ENCODE results near the gene GRAP2.
"Not testable (repeated sequence)": the region's sequence is repeated elsewhere in the genome, so short reads cannot be mapped to it uniquely, and the experiment has no call there.

GRAP2 gene

GRCh38 chr22:39897841-39898240, 3.0 kb upstream of the GRAP2 start:
- H3K9me3 ChIP-seq (ENCODE audit: control insufficient read depth in 1 of 2, low read length in 2 of 2): no peaks in the 10 kb centered on the region
- H3K27ac ChIP-seq (ENCODE audit: low read depth, low read length): no peak overlapping the region
- no peak overlapping the region for H3K4me3 ChIP-seq (ENCODE audit: low read depth in 1 of 2, low read length in 2 of 2)
- no peak overlapping the region for H3K9ac ChIP-seq (ENCODE audit: low read depth in 1 of 2, low read length in 2 of 2)
- peaks cover 0 to 3% of the 10 kb centered on the region in 2 donors for H3K4me1 ChIP-seq (ENCODE audit: control insufficient read depth in 1 of 2, insufficient read depth in 2 of 2, low read length in 2 of 2)
- no peaks in the 10 kb centered on the region for H3K27me3 ChIP-seq (ENCODE audit: control insufficient read depth in 1 of 2, insufficient read depth in 2 of 2, low read length in 2 of 2)
- H3K36me3 ChIP-seq (ENCODE audit: control insufficient read depth in 1 of 2, insufficient read depth in 2 of 2, low read length in 2 of 2): no peaks in the 10 kb centered on the region

- no peaks in the 10 kb centered on the region for H3K36me3 ChIP-seq (ENCODE audit: control insufficient read depth in 1 of 2, insufficient read depth in 2 of 2, low read length in 2 of 2)
- no peak overlapping the region for H3K27ac ChIP-seq (ENCODE audit: low read depth, low read length)
- H3K4me3 ChIP-seq (ENCODE audit: low read depth in 1 of 2, low read length in 2 of 2): no peak overlapping the region
- H3K4me1 ChIP-seq (ENCODE audit: control insufficient read depth in 1 of 2, insufficient read depth in 2 of 2, low read length in 2 of 2): peaks cover 0 to 3% of the 10 kb centered on the region in 2 donors
- H3K9ac ChIP-seq (ENCODE audit: low read depth in 1 of 2, low read length in 2 of 2): no peak overlapping the region
- no peaks in the 10 kb centered on the region for H3K27me3 ChIP-seq (ENCODE audit: control insufficient read depth in 1 of 2, insufficient read depth in 2 of 2, low read length in 2 of 2)
- H3K9me3 ChIP-seq (ENCODE audit: control insufficient read depth in 1 of 2, low read length in 2 of 2): no peaks in the 10 kb centered on the region
These were observed 1.9 kb upstream of the GRAP2 start for GRCh38 chr22:39898997-39899396.

GRCh38 chr22:39901565-39902146, 772 bp downstream of the GRAP2 start:
- Histone ChIP-seq H3K9me3 (ENCODE audit: control insufficient read depth in 1 of 2, low read length in 2 of 2) (no peaks in the 10 kb centered on the region), H3K9ac (ENCODE audit: low read depth in 1 of 2, low read length in 2 of 2) (peak overlapping the region in 1 of 2 donors; percentile 38), H3K27ac (ENCODE audit: low read depth, low read length) (no peak overlapping the region), H3K36me3 (ENCODE audit: control insufficient read depth in 1 of 2, insufficient read depth in 2 of 2, low read length in 2 of 2) (no peaks in the 10 kb centered on the region), H3K4me3 (ENCODE audit: low read depth in 1 of 2, low read length in 2 of 2) (peak overlapping the region; percentile 31 to 60), H3K4me1 (ENCODE audit: control insufficient read depth in 1 of 2, insufficient read depth in 2 of 2, low read length in 2 of 2) (peaks cover 0 to 3% of the 10 kb centered on the region in 2 donors), H3K27me3 (ENCODE audit: control insufficient read depth in 1 of 2, insufficient read depth in 2 of 2, low read length in 2 of 2) (no peaks in the 10 kb centered on the region)

GRCh38 chr22:39904024-39904423, 3.1 kb downstream of the GRAP2 start:
- H3K4me1 ChIP-seq (ENCODE audit: control insufficient read depth in 1 of 2, insufficient read depth in 2 of 2, low read length in 2 of 2); H3K36me3 ChIP-seq (ENCODE audit: control insufficient read depth in 1 of 2, insufficient read depth in 2 of 2, low read length in 2 of 2); H3K9ac ChIP-seq (ENCODE audit: low read depth in 1 of 2, low read length in 2 of 2); H3K27me3 ChIP-seq (ENCODE audit: control insufficient read depth in 1 of 2, insufficient read depth in 2 of 2, low read length in 2 of 2); H3K27ac ChIP-seq (ENCODE audit: low read depth, low read length); H3K9me3 ChIP-seq (ENCODE audit: control insufficient read depth in 1 of 2, low read length in 2 of 2): not testable (repeated sequence)
- H3K4me3 ChIP-seq (ENCODE audit: low read depth in 1 of 2, low read length in 2 of 2): peak overlapping the region in 1 of 2 donors; percentile 29

DNA sequence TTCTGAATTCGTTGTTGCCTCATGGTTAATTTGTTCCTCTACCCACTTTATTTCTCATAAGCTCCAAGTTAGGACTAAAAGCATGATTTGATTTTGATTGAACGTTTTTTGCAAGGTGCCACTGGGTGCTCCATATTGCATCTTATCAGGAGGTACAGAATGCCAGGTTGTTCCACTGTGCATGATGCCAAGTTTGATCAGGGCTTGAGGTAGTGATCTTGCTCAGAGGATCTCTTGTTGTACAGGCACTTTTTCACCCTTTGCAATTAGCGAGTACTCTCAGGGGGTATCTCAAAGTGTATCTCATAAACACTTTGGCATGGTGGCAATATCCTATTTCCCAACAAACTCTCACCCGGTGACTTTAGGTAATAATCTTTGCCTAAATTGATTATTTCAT, 4.0 kb downstream of the GRAP2 start:
- Histone ChIP-seq H3K36me3 (ENCODE audit: control insufficient read depth in 1 of 2, insufficient read depth in 2 of 2, low read length in 2 of 2) (no peaks in the 10 kb centered on the region), H3K9me3 (ENCODE audit: control insufficient read depth in 1 of 2, low read length in 2 of 2) (no peaks in the 10 kb centered on the region), H3K27me3 (ENCODE audit: control insufficient read depth in 1 of 2, insufficient read depth in 2 of 2, low read length in 2 of 2) (no peaks in the 10 kb centered on the region), H3K27ac (ENCODE audit: low read depth, low read length) (no peak overlapping the region), H3K9ac (ENCODE audit: low read depth in 1 of 2, low read length in 2 of 2) (no peak overlapping the region), H3K4me3 (ENCODE audit: low read depth in 1 of 2, low read length in 2 of 2) (peak overlapping the region in 1 of 2 donors; percentile 28), H3K4me1 (ENCODE audit: control insufficient read depth in 1 of 2, insufficient read depth in 2 of 2, low read length in 2 of 2) (peaks cover 0 to 3% of the 10 kb centered on the region in 2 donors)

- H3K9me3 ChIP-seq (ENCODE audit: control insufficient read depth in 1 of 2, low read length in 2 of 2): no peaks in the 10 kb centered on the region
- peak overlapping the region in 1 of 2 donors; percentile 25 for H3K9ac ChIP-seq (ENCODE audit: low read depth in 1 of 2, low read length in 2 of 2)
- no peak overlapping the region for H3K27ac ChIP-seq (ENCODE audit: low read depth, low read length)
- no peaks in the 10 kb centered on the region for H3K36me3 ChIP-seq (ENCODE audit: control insufficient read depth in 1 of 2, insufficient read depth in 2 of 2, low read length in 2 of 2)
- H3K4me3 ChIP-seq (ENCODE audit: low read depth in 1 of 2, low read length in 2 of 2): peak overlapping the region in 1 of 2 donors; percentile 28
- H3K27me3 ChIP-seq (ENCODE audit: control insufficient read depth in 1 of 2, insufficient read depth in 2 of 2, low read length in 2 of 2): no peaks in the 10 kb centered on the region
- peaks cover 0 to 3% of the 10 kb centered on the region in 2 donors for H3K4me1 ChIP-seq (ENCODE audit: control insufficient read depth in 1 of 2, insufficient read depth in 2 of 2, low read length in 2 of 2)
These were observed 4.8 kb downstream of the GRAP2 start for GRCh38 chr22:39905687-39906086.

DNA sequence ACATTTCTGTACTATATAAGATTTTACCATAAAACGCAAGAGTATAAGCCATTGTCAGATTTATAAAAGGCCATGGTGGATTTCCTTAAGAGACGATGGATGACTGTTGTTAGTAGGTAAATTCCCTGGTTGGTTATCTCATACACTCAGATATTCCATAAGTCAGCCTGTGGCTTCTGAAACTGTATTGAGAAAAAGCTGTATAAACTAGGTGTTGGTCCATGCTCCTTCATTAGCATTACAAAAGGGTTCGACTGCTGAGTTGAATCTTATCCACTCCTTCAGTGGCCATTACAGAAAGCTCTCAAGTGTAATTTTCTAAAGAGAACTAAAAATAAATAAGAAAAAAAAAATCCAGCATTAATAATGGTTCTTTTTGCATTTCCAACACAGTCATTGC, 5.3 kb downstream of the GRAP2 start:
- no peak overlapping the region for H3K4me3 ChIP-seq (ENCODE audit: low read depth in 1 of 2, low read length in 2 of 2)
- H3K27ac ChIP-seq (ENCODE audit: low read depth, low read length): no peak overlapping the region
- no peaks in the 10 kb centered on the region for H3K9me3 ChIP-seq (ENCODE audit: control insufficient read depth in 1 of 2, low read length in 2 of 2)
- no peaks in the 10 kb centered on the region for H3K4me1 ChIP-seq (ENCODE audit: control insufficient read depth in 1 of 2, insufficient read depth in 2 of 2, low read length in 2 of 2)
- peak overlapping the region in 1 of 2 donors; percentile 25 for H3K9ac ChIP-seq (ENCODE audit: low read depth in 1 of 2, low read length in 2 of 2)
- no peaks in the 10 kb centered on the region for H3K36me3 ChIP-seq (ENCODE audit: control insufficient read depth in 1 of 2, insufficient read depth in 2 of 2, low read length in 2 of 2)
- no peaks in the 10 kb centered on the region for H3K27me3 ChIP-seq (ENCODE audit: control insufficient read depth in 1 of 2, insufficient read depth in 2 of 2, low read length in 2 of 2)

DNA sequence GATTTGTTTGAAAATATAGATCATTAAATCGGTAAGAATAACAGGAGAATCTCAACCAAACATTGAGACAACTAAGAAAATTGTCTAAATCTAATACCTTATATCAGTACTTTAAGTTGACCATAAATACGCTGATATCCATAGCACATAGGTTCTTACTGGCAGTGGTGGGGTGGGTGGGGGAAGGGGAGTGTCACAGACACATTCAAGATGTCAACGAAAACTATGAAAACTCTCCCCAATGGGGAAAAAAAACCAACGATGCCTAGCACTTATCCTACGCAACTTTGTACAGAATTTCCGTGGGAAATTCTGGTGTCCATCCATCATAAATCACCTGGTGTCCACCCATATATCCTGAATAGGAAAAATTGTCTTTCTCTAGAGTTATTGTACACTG, 6.2 kb downstream of the GRAP2 start:
- Histone ChIP-seq H3K9me3 (ENCODE audit: control insufficient read depth in 1 of 2, low read length in 2 of 2) (no peaks in the 10 kb centered on the region), H3K4me3 (ENCODE audit: low read depth in 1 of 2, low read length in 2 of 2) (no peak overlapping the region), H3K27me3 (ENCODE audit: control insufficient read depth in 1 of 2, insufficient read depth in 2 of 2, low read length in 2 of 2) (no peaks in the 10 kb centered on the region), H3K27ac (ENCODE audit: low read depth, low read length) (no peak overlapping the region), H3K4me1 (ENCODE audit: control insufficient read depth in 1 of 2, insufficient read depth in 2 of 2, low read length in 2 of 2) (no peaks in the 10 kb centered on the region), H3K9ac (ENCODE audit: low read depth in 1 of 2, low read length in 2 of 2) (no peak overlapping the region), H3K36me3 (ENCODE audit: control insufficient read depth in 1 of 2, insufficient read depth in 2 of 2, low read length in 2 of 2) (no peaks in the 10 kb centered on the region)

DNA sequence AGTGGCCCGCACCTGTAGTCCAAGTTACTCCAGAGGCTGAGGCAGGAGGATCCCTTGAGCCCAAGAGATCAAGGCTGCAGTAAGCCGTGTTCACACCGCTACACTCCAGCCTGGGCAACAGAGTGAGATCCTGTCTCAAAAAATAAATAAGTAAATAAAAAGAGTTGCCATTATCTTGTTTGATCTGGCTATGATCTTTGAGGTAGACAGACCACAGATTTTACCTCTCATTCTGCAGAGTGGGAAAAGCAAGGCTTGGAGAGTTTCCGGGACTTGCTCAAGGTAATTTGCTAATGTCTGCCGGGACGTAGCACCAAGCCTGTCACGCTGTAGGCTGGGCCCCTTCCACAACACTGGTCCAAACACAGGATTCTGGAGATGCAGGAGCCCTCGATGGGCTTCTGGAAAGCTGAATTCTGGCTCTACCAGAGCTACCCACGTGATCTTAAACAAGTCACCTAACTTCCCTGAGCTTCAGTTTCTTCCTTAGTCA, 6.8 kb downstream of the GRAP2 start:
- Histone ChIP-seq H3K4me3 (ENCODE audit: low read depth in 1 of 2, low read length in 2 of 2) (no peak overlapping the region), H3K36me3 (ENCODE audit: control insufficient read depth in 1 of 2, insufficient read depth in 2 of 2, low read length in 2 of 2) (no peaks in the 10 kb centered on the region), H3K9me3 (ENCODE audit: control insufficient read depth in 1 of 2, low read length in 2 of 2) (no peaks in the 10 kb centered on the region), H3K4me1 (ENCODE audit: control insufficient read depth in 1 of 2, insufficient read depth in 2 of 2, low read length in 2 of 2) (no peaks in the 10 kb centered on the region), H3K27me3 (ENCODE audit: control insufficient read depth in 1 of 2, insufficient read depth in 2 of 2, low read length in 2 of 2) (no peaks in the 10 kb centered on the region), H3K9ac (ENCODE audit: low read depth in 1 of 2, low read length in 2 of 2) (no peak overlapping the region), H3K27ac (ENCODE audit: low read depth, low read length) (no peak overlapping the region)

GRCh38 chr22:39908136-39908535, 7.3 kb downstream of the GRAP2 start:
- no peak overlapping the region for H3K4me3 ChIP-seq (ENCODE audit: low read depth in 1 of 2, low read length in 2 of 2)
- no peak overlapping the region for H3K27ac ChIP-seq (ENCODE audit: low read depth, low read length)
- H3K9ac ChIP-seq (ENCODE audit: low read depth in 1 of 2, low read length in 2 of 2): no peak overlapping the region
- no peaks in the 10 kb centered on the region for H3K36me3 ChIP-seq (ENCODE audit: control insufficient read depth in 1 of 2, insufficient read depth in 2 of 2, low read length in 2 of 2)
- no peaks in the 10 kb centered on the region for H3K4me1 ChIP-seq (ENCODE audit: control insufficient read depth in 1 of 2, insufficient read depth in 2 of 2, low read length in 2 of 2)
- H3K9me3 ChIP-seq (ENCODE audit: control insufficient read depth in 1 of 2, low read length in 2 of 2): no peaks in the 10 kb centered on the region
- no peaks in the 10 kb centered on the region for H3K27me3 ChIP-seq (ENCODE audit: control insufficient read depth in 1 of 2, insufficient read depth in 2 of 2, low read length in 2 of 2)
